Activated T-helper 1 cell treated with anti-CD3 and anti-CD28 coated beads, Interleukin-12 subunit alpha, Interleukin-12 subunit beta, Interleukin-2, Interleukin-4 antibody, amounts not matched to agents 30 ng/mL and 10 ng/mL and 1 ng/mL, durations not matched to agents 14 hours and 24 hours and 36 hours (primary cell): ENCODE data around the gene RNASE8. TPM values are rescaled to one million over a fixed set of nuclear protein-coding genes. Genes with fewer than 3 reads are reported as not detected.
A peak's percentile ranks its signal among the peaks of the same experiment; 100 is the strongest.

Experiments
- DNase-seq: peaks from one replicate; pipeline ENCODE4 v3.0.0; 2021; ENCODE audit warnings: low spot score
- H3K27ac Mint-ChIP-seq: one replicate; pipeline ENCODE4 v1.8.0; 2021; ENCODE audit warnings: mild to moderate bottlenecking, mixed read lengths
- H3K27me3 Mint-ChIP-seq: one replicate; pipeline ENCODE4 v1.8.0; 2022; ENCODE audit warnings: mild to moderate bottlenecking, moderate library complexity, mixed read lengths; ENCODE audit not compliant: insufficient read depth
- H3K36me3 Mint-ChIP-seq: one replicate; pipeline ENCODE4 v1.8.0; 2021; ENCODE audit warnings: low read depth, mixed read lengths
- H3K4me1 Mint-ChIP-seq: one replicate; pipeline ENCODE4 v1.8.0; 2021; ENCODE audit warnings: low read depth, mixed read lengths
- H3K4me3 Mint-ChIP-seq: one replicate; pipeline ENCODE4 v1.8.0; 2021; ENCODE audit warnings: mild to moderate bottlenecking, moderate library complexity, mixed read lengths
- H3K9me3 Mint-ChIP-seq: one replicate; pipeline ENCODE4 v1.8.0; 2021; ENCODE audit warnings: mixed read lengths
- intact Hi-C: fragments of 100-400 bp; cut with micrococcal nuclease; formaldehyde crosslinking; loops from one replicate; pipeline ENCODE4 v1.15.1; 2024
- total RNA-seq: library from RNA; stranded (reverse); gene quantifications from 2 replicates; pipeline ENCODE4 v1.2.3, GENCODE V29; 2022

Gene RNASE8
- total RNA-seq, 1 donor from 2014 or later = not detected

DNA sequence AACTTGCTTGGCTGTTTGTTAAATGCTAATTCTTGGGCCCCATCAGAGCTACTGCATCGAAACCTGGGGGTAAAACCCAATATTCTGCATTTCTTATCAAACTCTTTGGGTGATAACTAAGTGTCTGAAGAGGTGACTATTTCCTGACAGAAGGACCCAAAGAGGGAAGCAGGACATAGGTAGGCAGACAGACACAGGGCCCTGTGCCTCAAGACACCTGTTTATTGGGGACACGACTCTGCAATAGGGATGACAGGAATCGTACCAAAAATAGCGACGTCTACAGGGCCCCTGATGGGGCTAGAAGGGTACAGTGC is 32.2 kb downstream of the RNASE8 start:
- Mint-ChIP-seq H3K36me3 (peaks cover 2% of the 10 kb centered on the region), H3K27me3 (peaks cover 2% of the 10 kb centered on the region)
- intact Hi-C loops = no loop called here

GRCh38 chr14:21090194-21090939 is 32.7 kb downstream of the RNASE8 start:
- intact Hi-C loops = no loop called here
- H3K4me3 Mint-ChIP-seq = no peak overlapping the region
- peaks cover 2% of the 10 kb centered on the region for H3K36me3 Mint-ChIP-seq
- H3K4me1 Mint-ChIP-seq = peaks cover 31% of the 10 kb centered on the region
- H3K27me3 Mint-ChIP-seq = peaks cover 2% of the 10 kb centered on the region
- no peaks in the 10 kb centered on the region for H3K9me3 Mint-ChIP-seq
- DNase-seq = no peak
- H3K27ac Mint-ChIP-seq = no peak overlapping the region

More for the DNA sequence above, 32.2 kb downstream of the RNASE8 start:
- Mint-ChIP-seq H3K4me3 (no peak overlapping the region), H3K9me3 (no peaks in the 10 kb centered on the region), H3K4me1 (peaks cover 31% of the 10 kb centered on the region), H3K27ac (no peak overlapping the region)
- DNase-seq = no peak

GRCh38 chr14:21090940-21091663 is 33.5 kb downstream of the RNASE8 start:
- Mint-ChIP-seq H3K4me1 (peaks cover 31% of the 10 kb centered on the region), H3K9me3 (no peaks in the 10 kb centered on the region), H3K36me3 (peaks cover 2% of the 10 kb centered on the region), H3K27me3 (peaks cover 2% of the 10 kb centered on the region), H3K4me3 (no peak overlapping the region), H3K27ac (no peak overlapping the region)
- intact Hi-C loops = no loop called here
- no peak for DNase-seq

- Mint-ChIP-seq H3K9me3 (no peaks in the 10 kb centered on the region), H3K27ac (no peak overlapping the region), H3K36me3 (peaks cover 2% of the 10 kb centered on the region), H3K27me3 (peaks cover 3% of the 10 kb centered on the region), H3K4me3 (no peak overlapping the region), H3K4me1 (peaks cover 25% of the 10 kb centered on the region)
- intact Hi-C loops = loop anchor here (1.0 kb wide), 3 partner anchors 12 to 78 kb away; no protein-coding TSS in a partner anchor
- DNase-seq = no peak
Observed at GRCh38 chr14:21091821-21092272, 34.2 kb downstream of the RNASE8 start.

GRCh38 chr14:21092273-21093011 is 34.8 kb downstream of the RNASE8 start:
- H3K9me3 Mint-ChIP-seq = no peaks in the 10 kb centered on the region
- H3K27ac Mint-ChIP-seq = no peak overlapping the region
- no peak overlapping the region for H3K4me3 Mint-ChIP-seq
- H3K36me3 Mint-ChIP-seq = peaks cover 2% of the 10 kb centered on the region
- peaks cover 8% of the 10 kb centered on the region for H3K27me3 Mint-ChIP-seq
- peak; percentile 87 for DNase-seq
- peaks cover 23% of the 10 kb centered on the region for H3K4me1 Mint-ChIP-seq
- intact Hi-C loops = loop anchor here (1.0 kb wide), 3 partner anchors 12 to 78 kb away; no protein-coding TSS in a partner anchor

- intact Hi-C loops = no loop called here
- Mint-ChIP-seq H3K4me1 (peaks cover 17% of the 10 kb centered on the region), H3K36me3 (peaks cover 2% of the 10 kb centered on the region), H3K4me3 (no peak overlapping the region), H3K27ac (no peak overlapping the region), H3K9me3 (no peaks in the 10 kb centered on the region), H3K27me3 (peaks cover 9% of the 10 kb centered on the region)
- DNase-seq = no peak
Observed at GRCh38 chr14:21093018-21093417, 35.4 kb downstream of the RNASE8 start.

GRCh38 chr14:21093769-21094681 is 36.4 kb downstream of the RNASE8 start:
- no peak for DNase-seq
- Mint-ChIP-seq H3K27me3 (peaks cover 15% of the 10 kb centered on the region), H3K27ac (no peak overlapping the region), H3K4me1 (peaks cover 16% of the 10 kb centered on the region), H3K36me3 (peaks cover 2% of the 10 kb centered on the region), H3K9me3 (no peaks in the 10 kb centered on the region), H3K4me3 (no peak overlapping the region)
- intact Hi-C loops = no loop called here

DNA sequence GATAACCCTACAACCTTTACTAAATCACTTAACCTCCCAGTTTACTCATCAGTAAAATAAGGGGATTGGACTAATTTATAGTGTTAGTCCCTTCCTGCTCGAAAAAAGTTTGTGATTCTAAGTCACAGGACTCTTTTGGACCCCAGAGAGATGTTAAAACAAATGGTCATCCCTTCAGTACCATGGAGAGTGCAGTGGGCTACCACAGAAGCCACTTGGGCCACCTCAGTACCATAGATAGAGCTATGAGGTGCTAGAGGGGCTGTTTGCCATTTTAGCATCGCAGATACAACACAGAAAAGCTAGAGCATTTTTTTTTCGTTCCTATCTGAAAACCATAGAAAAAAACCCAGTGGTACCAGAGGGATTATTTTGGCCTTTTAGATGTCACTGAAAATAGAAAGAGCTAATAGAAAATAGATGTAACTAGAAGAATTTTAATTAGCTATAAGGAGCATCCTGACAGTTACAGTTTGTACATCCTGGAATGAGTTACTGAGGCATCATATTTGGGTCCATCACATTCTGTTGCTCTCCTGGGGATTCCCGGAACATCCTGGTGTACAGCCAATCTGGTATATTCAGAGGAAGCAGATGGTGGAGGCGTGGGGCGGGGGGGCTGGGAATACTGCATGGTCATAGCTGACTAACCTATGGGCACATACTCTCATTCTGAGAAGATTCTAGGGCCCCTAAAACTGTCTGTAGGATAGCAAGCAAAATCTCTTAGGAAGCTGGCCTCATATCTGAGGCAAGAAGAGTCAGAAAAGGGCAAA is 38.0 kb downstream of the RNASE8 start:
- H3K4me3 Mint-ChIP-seq = peak overlapping the region; percentile 58
- no peak overlapping the region for H3K27ac Mint-ChIP-seq
- no peak for DNase-seq
- H3K4me1 Mint-ChIP-seq = peaks cover 27% of the 10 kb centered on the region
- H3K27me3 Mint-ChIP-seq = peaks cover 19% of the 10 kb centered on the region
- intact Hi-C loops = no loop called here
- no peaks in the 10 kb centered on the region for H3K9me3 Mint-ChIP-seq
- peaks cover 2% of the 10 kb centered on the region for H3K36me3 Mint-ChIP-seq

DNA sequence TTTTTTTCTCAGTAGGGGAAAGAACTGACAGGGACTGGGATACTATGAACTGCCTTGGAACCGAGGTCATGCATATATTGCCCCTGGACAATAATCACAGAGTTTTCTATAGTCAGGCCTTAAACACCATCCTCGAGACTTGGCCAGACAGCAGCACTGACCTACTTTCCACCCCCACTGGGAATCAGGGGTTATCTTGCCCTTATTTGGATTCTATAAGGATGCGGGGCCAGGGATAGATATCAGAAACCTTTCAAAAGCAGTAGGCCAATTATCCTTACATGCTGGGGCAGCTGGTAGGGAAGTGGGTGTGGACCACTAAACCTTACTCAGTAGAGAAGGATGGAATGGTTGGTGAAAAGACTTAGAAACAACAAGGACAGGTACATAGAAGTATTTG is 38.8 kb downstream of the RNASE8 start:
- Mint-ChIP-seq H3K27ac (no peak overlapping the region), H3K4me3 (peak overlapping the region; percentile 85), H3K36me3 (peaks cover 2% of the 10 kb centered on the region), H3K9me3 (no peaks in the 10 kb centered on the region), H3K4me1 (peaks cover 34% of the 10 kb centered on the region), H3K27me3 (peaks cover 19% of the 10 kb centered on the region)
- DNase-seq = no peak
- intact Hi-C loops = no loop called here

DNA sequence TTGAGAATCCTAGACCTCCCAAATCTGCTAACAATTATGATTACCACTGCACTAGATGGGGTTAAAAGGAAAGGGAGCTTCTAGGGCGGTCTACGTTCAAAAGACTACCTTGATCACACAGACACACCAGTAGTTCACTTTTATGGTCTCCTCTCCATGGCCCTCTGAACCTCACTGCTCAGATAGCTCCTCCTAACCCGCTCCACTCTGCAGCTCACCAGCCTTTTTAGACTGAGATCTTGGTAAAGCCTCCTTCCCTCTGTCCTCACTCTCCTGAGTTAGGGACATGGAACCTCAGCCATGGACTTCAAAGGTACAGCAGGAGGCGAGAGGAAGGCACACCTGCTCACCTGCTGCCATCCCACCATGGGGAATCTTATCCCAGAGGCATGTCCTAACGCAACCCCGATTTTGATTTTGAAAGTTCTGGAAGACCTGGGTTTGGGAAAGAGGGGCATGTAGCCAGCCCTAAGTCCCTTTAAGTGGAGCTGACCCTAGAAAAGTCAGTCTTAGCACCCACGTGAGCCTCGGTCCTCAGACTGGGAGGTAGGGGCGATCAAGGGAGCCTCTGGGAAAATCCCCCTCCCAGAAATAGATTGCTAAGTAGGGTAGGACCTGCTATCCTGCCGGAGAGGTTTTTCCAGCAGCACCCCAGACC is 39.5 kb downstream of the RNASE8 start:
- peaks cover 40% of the 10 kb centered on the region for H3K4me1 Mint-ChIP-seq
- peaks cover 19% of the 10 kb centered on the region for H3K27me3 Mint-ChIP-seq
- no peaks in the 10 kb centered on the region for H3K9me3 Mint-ChIP-seq
- no peak for DNase-seq
- H3K36me3 Mint-ChIP-seq = peaks cover 2% of the 10 kb centered on the region
- H3K4me3 Mint-ChIP-seq = peak overlapping the region; percentile 85
- intact Hi-C loops = no loop called here
- peak overlapping the region; percentile 63 for H3K27ac Mint-ChIP-seq

DNA sequence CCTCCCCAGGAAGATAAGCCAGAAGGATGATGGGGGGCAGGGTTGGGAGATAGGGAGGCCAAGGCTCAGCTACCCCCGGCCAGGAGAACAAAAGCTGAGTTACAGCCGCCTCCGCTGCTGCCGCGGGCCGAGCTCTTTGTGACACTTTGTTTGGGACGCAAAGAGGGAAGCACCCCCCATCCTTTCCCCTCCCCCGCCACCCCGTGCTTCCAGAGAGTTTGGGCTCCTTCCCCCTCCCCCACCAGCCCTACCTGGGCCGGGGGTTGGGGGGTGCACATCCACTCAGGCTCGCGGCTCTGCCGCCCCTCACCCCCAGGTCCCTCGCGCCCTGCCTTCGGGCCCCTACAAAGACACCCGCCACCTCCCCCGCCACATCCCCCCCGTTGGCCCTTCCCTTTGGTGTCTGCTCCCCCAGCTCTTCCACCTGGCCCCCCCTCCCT is 40.0 kb downstream of the RNASE8 start:
- H3K4me3 Mint-ChIP-seq = peak overlapping the region; percentile 85
- no peak for DNase-seq
- H3K27ac Mint-ChIP-seq = peak overlapping the region; percentile 63
- intact Hi-C loops = no loop called here
- peaks cover 42% of the 10 kb centered on the region for H3K4me1 Mint-ChIP-seq
- peaks cover 19% of the 10 kb centered on the region for H3K27me3 Mint-ChIP-seq
- no peaks in the 10 kb centered on the region for H3K9me3 Mint-ChIP-seq
- H3K36me3 Mint-ChIP-seq = no peaks in the 10 kb centered on the region
